Measurements from ENCODE around the gene PFKL.

PFKL gene

DNA sequence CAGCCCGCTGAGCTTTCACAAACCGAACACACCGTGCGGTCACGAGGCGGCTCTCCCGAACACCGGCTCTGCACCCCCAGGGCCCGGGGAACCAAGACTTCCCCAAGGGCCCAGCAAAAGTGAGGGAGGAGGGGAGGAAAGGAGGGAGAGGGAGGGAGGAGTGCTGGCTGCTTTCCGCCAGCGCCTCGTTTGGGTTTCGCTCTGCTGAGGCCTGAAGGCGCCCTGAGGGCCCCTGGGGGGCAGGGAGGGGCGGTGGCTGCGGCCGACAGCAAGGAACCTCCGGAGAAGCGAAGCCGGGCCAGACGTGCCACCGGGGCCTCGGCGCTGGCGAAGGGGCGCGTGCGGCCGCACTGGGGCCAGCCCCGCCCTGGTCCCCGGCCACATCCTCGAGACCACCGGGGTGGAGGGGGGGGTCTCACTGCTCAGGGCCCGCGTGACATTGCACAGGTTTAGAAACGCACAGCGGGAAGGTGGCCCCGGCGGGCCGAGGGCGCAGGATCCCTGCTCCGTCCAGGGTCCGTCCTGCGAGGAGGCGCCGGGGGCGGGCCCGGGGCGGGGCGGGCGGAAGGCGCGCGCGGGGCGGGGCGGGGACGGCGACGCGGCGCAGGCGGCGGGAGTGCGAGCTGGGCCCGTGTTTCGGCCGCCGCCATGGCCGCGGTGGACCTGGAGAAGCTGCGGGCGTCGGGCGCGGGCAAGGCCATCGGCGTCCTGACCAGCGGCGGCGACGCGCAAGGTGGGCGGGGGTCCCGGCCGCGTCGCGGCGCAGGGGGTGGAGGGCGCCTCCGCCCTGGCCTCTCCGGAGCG, at the start of gene PFKL:
Gene PFKL (plus strand): TSS at position 596 of the 804 bp plus-strand sequence. CDS start 53 bp downstream, at position 649.
- DNase-seq (ENCODE audit: low read depth), result peak; percentile 29

GRCh38 chr21:44253832-44254710, 45.8 kb upstream of the PFKL start:
- DNase-seq (ENCODE audit: low read depth), result no peak

DNA sequence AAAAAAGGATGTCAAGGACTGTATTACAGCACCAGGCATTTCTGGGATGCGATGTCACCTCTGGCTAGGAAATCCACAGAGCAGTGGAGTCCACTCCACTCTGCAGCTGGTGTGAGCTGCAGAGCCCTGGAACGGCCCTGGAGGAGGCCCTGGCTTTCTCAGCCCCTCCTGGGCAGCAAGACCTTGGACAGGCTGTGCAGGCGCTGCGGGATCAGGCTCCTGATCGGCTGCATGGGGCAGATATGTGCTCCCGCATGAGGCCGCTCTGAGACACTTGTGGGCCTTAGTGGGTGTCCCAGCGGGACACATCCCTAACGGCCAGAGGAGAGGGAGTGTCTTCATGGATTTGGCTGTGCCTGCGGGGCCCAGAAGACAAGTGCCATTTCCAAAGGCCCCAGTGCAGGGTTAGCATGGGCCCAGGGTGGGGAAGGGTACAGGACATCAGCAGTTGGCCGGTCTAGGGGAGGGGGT, 44.3 kb upstream of the PFKL start:
- DNase-seq (ENCODE audit: low read depth), result no peak

DNA sequence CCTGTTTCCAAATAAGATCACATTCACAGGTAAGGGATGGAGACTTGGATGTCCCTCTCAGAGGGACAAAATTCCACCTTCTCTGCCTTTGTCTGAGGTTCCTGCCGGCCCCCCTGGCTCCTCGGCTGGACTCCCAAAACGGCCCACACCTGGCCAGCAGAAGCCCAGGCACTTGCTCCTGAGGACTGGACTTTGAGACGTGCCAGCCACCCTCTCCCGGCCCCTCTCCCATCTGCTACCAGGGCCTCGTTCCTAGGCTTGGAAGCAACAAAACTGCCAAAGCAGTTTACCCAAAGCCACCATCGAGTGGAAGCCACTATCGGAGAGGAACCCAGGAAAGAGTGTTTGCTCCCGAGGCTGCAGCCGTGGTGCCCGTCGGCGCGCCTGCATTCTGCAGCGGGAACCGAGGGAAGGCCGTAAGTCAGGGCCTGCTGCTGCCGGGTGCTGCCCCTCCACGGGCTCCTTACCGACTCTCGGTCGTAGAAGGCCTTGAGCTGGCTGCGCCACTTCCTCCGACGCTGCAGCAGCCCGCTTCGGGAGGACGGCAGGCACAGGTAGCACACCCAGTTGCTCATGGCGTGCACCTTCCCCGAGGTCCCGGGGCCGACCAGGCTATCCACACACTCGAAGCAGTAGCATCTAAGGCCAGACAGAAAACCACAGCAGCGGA, 41.7 kb upstream of the PFKL start:
- DNase-seq (ENCODE audit: low read depth), result no peak

DNA sequence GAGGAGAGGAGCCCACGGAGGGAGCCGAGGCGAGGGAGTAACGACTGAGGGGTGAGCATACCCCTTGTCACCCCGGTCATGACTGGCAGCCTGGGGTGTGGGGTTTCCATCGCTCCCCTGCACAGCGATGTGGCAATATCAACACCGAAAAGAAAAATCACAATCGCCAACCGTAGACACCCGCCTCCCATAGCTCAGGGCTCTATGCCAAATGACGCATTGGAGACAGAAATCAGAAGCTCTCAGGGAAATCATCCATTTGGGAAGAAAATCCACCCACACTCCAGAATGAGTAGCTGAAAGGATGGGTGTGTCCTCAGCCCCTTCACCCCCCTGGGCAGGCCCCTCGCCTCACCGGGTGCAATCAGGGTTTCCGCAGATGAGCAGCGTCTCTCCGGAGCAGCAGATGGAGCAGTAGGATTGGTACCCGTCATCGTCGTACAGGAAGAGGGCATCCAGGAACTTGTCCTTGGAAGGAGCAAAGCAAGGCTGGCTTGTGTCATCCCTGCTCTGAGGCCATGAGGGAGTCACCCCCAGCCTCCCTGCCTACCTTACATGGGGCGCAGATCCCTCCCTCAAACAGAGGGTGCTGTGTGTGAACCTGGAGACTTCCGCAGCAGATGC, 40.7 kb upstream of the PFKL start:
- DNase-seq (ENCODE audit: low read depth), result no peak

DNA sequence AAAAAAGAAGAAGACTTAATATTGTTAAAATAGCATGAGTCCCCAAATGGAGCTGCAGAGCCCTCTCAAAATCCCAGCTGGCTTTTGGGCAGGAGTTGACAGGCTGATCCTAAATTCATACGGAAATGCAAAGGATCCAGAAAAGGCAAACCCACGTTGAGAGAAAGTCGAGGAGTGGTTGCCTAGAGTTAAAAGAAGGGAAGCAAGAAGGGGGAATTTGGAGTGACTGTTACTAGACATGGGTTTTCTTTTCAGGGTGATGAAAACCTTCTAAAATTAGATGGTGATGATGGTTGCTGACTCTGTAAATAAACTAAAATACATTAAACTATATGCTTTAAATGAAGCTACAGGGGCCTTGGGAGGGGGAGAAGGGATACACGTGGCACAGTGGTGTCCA, 39.8 kb upstream of the PFKL start:
- no peak for DNase-seq (ENCODE audit: low read depth)

- no peak for DNase-seq (ENCODE audit: low read depth)
These were observed 38.8 kb upstream of the PFKL start for GRCh38 chr21:44260791-44261631.

DNA sequence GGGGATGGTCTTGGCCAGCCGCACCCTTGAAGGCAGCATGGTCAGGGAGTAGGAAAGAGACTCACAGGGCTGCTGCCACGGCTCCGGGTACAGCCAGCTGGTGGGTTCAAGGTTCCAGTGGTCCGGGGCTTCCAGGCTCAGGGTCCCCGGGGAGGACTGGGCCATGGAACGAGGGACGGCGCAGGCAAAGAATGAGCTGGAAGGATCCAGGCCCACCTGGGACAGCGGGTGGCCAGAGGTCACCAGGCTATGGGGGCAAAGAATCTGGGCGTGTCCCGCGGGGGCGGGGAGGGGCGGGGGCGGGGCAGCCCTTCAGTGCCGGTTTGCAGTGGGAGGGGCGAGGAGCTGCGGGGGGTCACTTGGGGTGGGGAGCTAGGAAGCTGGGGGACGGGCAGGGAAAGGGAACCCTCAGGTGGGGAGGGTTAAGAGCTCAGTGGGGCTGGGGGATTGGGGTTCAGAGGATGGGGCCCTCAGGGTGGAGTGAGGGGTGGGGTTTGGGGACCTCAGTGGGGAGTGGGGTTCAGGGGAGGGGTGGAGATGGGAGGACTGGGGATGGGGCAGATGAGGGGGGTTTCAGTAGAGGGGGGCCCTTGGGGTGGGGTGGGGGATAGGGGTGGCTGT, 38.1 kb upstream of the PFKL start, which contains the start of gene DNMT3L:
Gene DNMT3L (minus strand): TSS at position 223 of the 621 bp plus-strand sequence. CDS start 638 bp downstream, outside the sequence.
- no peak for DNase-seq (ENCODE audit: low read depth)

GRCh38 chr21:44262338-44263056, 37.4 kb upstream of the PFKL start:
- DNase-seq (ENCODE audit: low read depth), result no peak

DNA sequence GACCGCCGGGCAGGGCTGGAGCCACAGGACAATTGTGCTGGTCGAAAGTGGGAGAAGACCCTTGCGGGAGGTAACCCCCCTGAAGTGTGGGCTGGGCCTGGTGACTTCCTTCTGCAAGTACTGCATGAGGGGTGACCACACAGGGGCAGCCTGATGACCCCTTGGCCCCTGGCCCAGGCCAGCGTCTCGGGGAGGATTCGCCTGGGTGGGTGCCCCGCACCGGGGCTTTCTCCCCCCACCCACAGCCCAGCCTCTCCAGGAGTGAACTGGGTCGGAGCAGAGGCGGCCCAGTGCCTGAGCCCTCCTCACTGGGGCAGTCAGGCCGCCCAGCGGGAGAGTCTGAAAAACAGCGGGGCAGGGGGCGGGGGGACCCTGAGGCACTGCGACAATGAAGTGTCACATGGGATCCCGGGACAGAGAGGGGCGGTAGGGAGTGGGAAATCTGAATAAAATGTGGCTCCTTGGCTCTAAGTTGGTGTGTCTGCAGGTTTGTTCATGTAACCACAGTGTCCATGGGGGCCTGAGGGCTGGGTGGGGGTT, 36.6 kb upstream of the PFKL start:
- DNase-seq (ENCODE audit: low read depth), result no peak

DNA sequence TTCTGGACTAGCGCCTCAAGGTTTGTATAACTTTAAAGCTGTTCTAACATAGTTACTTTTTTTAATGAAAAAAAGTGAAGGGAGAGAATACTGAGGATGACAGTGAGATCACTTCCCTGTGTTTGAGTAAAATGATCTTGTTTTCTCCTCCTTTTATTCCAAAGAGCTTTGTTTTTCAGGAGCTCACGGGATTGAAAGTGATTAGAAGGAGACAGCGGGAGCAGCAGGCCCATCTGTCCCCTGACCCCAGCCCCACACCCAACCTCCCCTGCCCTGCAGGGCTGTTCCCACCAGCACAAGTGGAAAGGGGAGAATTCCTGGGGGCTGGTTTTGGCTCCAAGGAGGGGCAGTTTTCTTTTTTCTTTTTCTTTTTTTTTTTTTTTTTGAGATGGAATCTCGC, 36.1 kb upstream of the PFKL start:
- no peak for DNase-seq (ENCODE audit: low read depth)

- no peak for DNase-seq (ENCODE audit: low read depth)
These were observed 34.1 kb upstream of the PFKL start for GRCh38 chr21:44265734-44266270.

DNA sequence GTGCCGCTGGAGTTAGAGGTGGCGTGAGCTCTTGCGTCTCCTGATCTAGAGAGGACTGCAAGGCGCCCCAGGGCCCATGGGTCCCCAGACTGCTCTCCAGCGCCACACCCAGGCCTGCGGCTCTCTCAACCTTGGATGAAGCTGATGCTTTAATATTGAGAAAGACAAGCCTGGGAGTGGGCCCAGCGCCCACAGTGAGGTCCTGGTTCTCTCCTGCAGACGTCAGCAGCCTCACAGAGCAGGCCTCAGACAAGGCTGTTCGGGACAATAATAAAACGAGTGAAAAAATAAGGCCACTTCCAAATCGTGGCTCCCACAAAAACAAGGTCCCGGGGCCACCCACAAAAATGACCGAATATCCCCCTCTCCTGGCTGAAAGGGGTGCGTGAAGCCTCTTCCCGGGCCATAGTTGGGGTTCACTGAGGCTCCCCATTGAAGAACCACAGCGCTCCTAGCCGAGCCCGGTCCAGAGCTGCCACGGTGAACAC, 32.2 kb upstream of the PFKL start:
- DNase-seq (ENCODE audit: low read depth), result no peak

DNA sequence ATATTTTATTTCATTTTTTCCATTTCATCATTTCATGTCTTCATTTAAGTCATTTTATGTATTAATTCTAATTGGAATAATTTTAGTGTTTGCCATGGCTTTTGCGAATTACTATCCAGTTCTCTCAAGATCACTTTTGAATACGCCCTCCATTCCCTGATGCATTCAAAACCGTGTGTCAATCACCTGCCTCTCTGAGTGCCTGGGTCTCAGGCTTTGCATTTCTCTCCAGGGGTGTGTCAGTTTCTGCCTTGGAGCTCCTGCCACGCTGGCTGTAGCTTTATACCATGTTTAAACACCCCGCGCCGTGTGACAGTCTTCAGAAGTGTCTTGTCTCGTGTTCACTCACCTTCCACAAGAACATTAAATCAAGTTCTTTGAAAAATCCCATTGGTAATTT, 30.8 kb upstream of the PFKL start:
- DNase-seq (ENCODE audit: low read depth), result no peak

DNA sequence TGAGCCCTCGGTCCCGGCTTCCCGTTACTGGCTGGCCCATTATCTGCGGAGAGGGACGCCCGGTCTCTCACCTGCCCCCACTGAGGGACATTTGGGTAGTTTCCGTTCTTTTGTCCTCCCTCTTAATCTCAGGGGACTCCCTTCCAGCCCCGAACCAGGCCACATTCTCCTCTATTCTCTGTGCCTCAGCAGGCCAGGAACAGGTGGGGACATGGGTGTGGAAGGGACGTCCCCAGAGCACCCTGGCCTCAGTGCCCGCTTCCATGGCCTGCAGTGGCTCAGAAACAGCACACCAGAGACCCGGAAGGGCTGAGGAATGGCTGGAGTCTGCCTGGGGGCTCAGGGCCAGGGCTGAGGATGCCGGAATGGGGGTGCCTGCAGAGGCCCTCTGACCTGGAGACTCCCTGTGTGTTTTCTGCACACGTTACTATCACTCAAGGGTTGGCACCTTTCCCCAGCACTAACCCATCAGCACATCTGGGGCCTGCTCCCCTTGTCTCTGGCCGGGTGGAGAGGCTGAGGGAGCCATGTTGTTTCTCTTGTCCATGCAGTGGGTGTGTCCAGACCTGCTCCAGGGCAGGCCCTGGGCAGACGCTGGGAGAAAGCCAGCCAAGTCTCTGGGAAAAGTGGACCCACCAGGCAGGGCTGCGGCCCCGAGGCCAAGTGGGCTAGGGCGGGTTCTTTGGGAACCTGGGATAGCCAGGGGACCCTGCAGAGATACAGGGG, 28.1 kb upstream of the PFKL start:
- DNase-seq (ENCODE audit: low read depth), result no peak

DNA sequence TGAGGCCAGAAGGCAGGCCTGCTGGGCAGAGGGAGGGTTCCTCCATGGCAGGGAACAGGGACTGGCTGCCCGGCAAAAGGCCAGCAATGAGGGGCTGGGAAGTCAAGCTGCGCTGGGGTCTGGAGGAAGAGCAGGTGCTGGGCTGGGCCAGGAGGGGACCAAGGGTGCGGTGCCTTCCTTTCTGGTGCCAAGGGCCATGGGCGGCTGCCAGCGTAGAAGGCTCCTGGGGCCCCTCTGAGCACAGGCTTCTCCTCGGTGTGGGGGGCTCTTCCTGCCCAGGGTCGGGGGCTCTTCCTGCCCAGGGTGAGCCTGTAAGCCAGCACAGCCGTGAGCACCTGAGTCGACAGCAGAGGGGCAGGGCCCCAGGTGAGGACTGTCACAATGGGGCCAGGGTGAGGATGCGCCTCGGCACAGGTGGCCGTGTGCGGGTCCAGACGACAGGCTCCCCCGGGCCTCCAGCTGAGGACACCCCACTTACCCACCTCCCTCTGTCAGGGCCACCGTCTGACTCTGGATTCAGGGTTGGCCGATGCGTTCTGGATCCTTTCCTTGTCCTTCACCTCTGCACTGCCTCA, 27.5 kb upstream of the PFKL start:
- no peak for DNase-seq (ENCODE audit: low read depth)

DNA sequence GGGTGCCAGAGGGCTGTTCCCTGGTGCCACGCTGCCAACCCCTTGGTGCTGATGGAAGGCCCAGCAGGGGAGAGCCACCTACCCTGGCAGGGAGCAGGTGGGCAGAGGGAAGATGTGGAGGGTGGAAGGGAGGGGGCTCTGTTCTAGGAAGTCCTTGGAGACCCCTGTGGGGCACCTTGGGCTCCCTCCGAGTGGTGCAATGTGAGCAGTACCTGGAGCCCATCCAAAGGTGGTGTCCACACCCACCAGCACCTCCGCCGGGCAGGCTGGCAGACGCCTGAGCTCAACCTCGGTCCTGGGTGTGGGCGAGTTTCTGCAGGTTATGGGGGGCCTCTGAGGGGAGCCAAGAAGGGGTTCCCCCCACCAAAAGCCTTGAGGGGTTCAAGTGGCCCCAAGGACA, 26.8 kb upstream of the PFKL start:
- DNase-seq (ENCODE audit: low read depth), result no peak

- DNase-seq (ENCODE audit: low read depth), result no peak
These were observed 24.8 kb upstream of the PFKL start for GRCh38 chr21:44275041-44275440.

Measured in HS-27A (cell line).